Left colon (tissue), 2 donors: ENCODE measurements around the gene PGGHG. TPM values are rescaled to one million over a fixed set of nuclear protein-coding genes. Genes with fewer than 3 reads are reported as not detected.
A peak's percentile ranks its signal among the peaks of the same experiment; 100 is the strongest.

Source experiments
- ATAC-seq: fragments of 200-7000 bp; cut with Tn5 transposase; one replicate; pipeline ENCODE4 v1.9.1; 2020; ENCODE audit warnings: mild to moderate bottlenecking, moderate library complexity
- DNase-seq, 2 donors: peaks; one replicate each; pipeline ENCODE4 v3.0.0-alpha.2; 2020
- intact Hi-C, 2 donors: fragments of 100-400 bp; cut with DNase I in 1 of 2; cut with micrococcal nuclease in 1 of 2; formaldehyde crosslinking; loops; one replicate each; pipeline versions ENCODE4 v1.11.2 to v1.14.0; 2022; cut with DNase I, micrococcal nuclease
- total RNA-seq, 2 donors: library from RNA; stranded (reverse); fragmentation: NEBNext Ultra II Directional; extraction: Animal tissue kit (Norgen Biotek cat#: 25700); gene quantifications; one replicate each; pipeline ENCODE4 v1.2.1, GENCODE V29; 2021
- donor health status: DM: no; HTN: no; CAD: no.
- donor health status: DM: yes; HTN: yes; CAD: no.

PGGHG gene
- total RNA-seq, 2 donors from 2014 or later: 18.8 to 20.6 TPM

- no peak for ATAC-seq
- intact Hi-C loops: no loop called here
These were observed 4.4 kb downstream of the PGGHG start for GRCh38 chr11:293271-293851.

GRCh38 chr11:293852-294661 lies 5.1 kb downstream of the PGGHG start:
- DNase-seq: peak in 1 of 2 donors; percentile 19
- intact Hi-C loops: no loop called here
- no peak for ATAC-seq

More at GRCh38 chr11:293271-293851, 4.4 kb downstream of the PGGHG start:
- DNase-seq: no peak

- intact Hi-C loops: no loop called here
- ATAC-seq (no peak), DNase-seq (peak in 1 of 2 donors; percentile 5)
These were observed 5.9 kb downstream of the PGGHG start for GRCh38 chr11:294780-295179.

- intact Hi-C loops: no loop called here
- DNase-seq: no peak
- ATAC-seq: no peak
These were observed 6.6 kb downstream of the PGGHG start for GRCh38 chr11:295351-296170.

- DNase-seq (peak; percentile 4 to 21), ATAC-seq (no peak)
- intact Hi-C loops: no loop called here
These were observed 7.5 kb downstream of the PGGHG start for GRCh38 chr11:296171-297050.

- intact Hi-C loops: no loop called here
- DNase-seq (peak in 1 of 2 donors; percentile 6), ATAC-seq (peak; percentile 10)
These were observed 8.2 kb downstream of the PGGHG start for GRCh38 chr11:297051-297585.

- intact Hi-C loops: no loop called here
- ATAC-seq (peak; percentile 73), DNase-seq (peak; percentile 29 to 44)
These were observed 8.9 kb downstream of the PGGHG start for GRCh38 chr11:297586-298405.

- intact Hi-C loops: no loop called here
- ATAC-seq (peak; percentile 19), DNase-seq (peak in 1 of 2 donors; percentile 22)
These were observed 9.6 kb downstream of the PGGHG start for GRCh38 chr11:298406-299065.

- ATAC-seq (no peak), DNase-seq (peak; percentile 9 to 19)
- intact Hi-C loops: no loop called here
These were observed 10.4 kb downstream of the PGGHG start, which contains the start of gene IFITM5 for GRCh38 chr11:299081-299891. Gene IFITM5 (minus strand): TSS chr11:299526. CDS start chr11:299490, 36 bp downstream.

- no peak for ATAC-seq
- peak; percentile 20 to 25 for DNase-seq
- intact Hi-C loops: loop anchor here in 1 of 2 donors (10.0 kb wide), 1 partner anchor 55 kb away; no protein-coding TSS in a partner anchor
These were observed 11.2 kb downstream of the PGGHG start for GRCh38 chr11:299951-300735.

GRCh38 chr11:303363-303762 lies 14.4 kb downstream of the PGGHG start:
- ATAC-seq (no peak), DNase-seq (no peak)
- intact Hi-C loops: loop anchor here in 1 of 2 donors (10.0 kb wide), 1 partner anchor 51 kb away; no protein-coding TSS in a partner anchor

GRCh38 chr11:304061-304506 lies 15.2 kb downstream of the PGGHG start:
- ATAC-seq (no peak), DNase-seq (no peak)
- intact Hi-C loops: loop anchor here in 1 of 2 donors (10.0 kb wide), 1 partner anchor 51 kb away; no protein-coding TSS in a partner anchor

- intact Hi-C loops: loop anchor here in 1 of 2 donors (10.0 kb wide), 1 partner anchor 50 kb away; no protein-coding TSS in a partner anchor
- peak; percentile 58 for ATAC-seq
These were observed 16.3 kb downstream of the PGGHG start for GRCh38 chr11:304915-305843.

GRCh38 chr11:305844-306211 lies 16.9 kb downstream of the PGGHG start:
- ATAC-seq: no peak
- intact Hi-C loops: loop anchor here in 1 of 2 donors (10.0 kb wide), 1 partner anchor 49 kb away; no protein-coding TSS in a partner anchor
- no peak for DNase-seq

More at GRCh38 chr11:304915-305843, 16.3 kb downstream of the PGGHG start:
- DNase-seq: peak in 1 of 2 donors; percentile 78
